Activated T-helper 2 cell treated with anti-CD3 and anti-CD28 coated beads, Interferon-gamma antibody, Interleukin-2, Interleukin-4, amounts not matched to agents 10 μg/mL and 5 μg/mL and 100 μg/mL, durations not matched to agents 14 hours and 24 hours and 36 hours (primary cell): ENCODE data around the gene RAB27B. TPM values are rescaled to one million over a fixed set of nuclear protein-coding genes. Genes with fewer than 3 reads are reported as not detected.

Source experiments
- DNase-seq: peaks from one replicate; pipeline ENCODE4 v3.0.0; 2021; ENCODE audit warnings: low spot score
- H3K27ac Mint-ChIP-seq: one replicate; pipeline ENCODE4 v1.8.0; 2021; ENCODE audit warnings: mixed read lengths
- H3K27me3 Mint-ChIP-seq: one replicate; pipeline ENCODE4 v1.8.0; 2021; ENCODE audit warnings: low read depth, mixed read lengths
- H3K36me3 Mint-ChIP-seq: one replicate; pipeline ENCODE4 v1.8.0; 2021; ENCODE audit warnings: low read depth, mixed read lengths
- H3K4me1 Mint-ChIP-seq: one replicate; pipeline ENCODE4 v1.8.0; 2021; ENCODE audit warnings: low read depth, mixed read lengths
- H3K4me3 Mint-ChIP-seq: one replicate; pipeline ENCODE4 v1.8.0; 2021; ENCODE audit warnings: low read depth, mild to moderate bottlenecking, moderate library complexity, mixed read lengths
- H3K9me3 Mint-ChIP-seq: one replicate; pipeline ENCODE4 v1.8.0; 2021; ENCODE audit warnings: mixed read lengths
- intact Hi-C: fragments of 100-400 bp; cut with micrococcal nuclease; formaldehyde crosslinking; loops from one replicate; pipeline ENCODE4 v1.15.1; 2023
- total RNA-seq: library from RNA; stranded (reverse); gene quantifications from 2 replicates; pipeline ENCODE4 v1.2.3, GENCODE V29; 2022

Gene RAB27B
- total RNA-seq, 1 donor from 2014 or later: 0.75 TPM

GRCh38 chr18:54931152-54931551, 102.9 kb downstream of the RAB27B start:
- H3K9me3 Mint-ChIP-seq: no peaks in the 10 kb centered on the region
- no peak overlapping the region for H3K27ac Mint-ChIP-seq
- no peak overlapping the region for H3K4me3 Mint-ChIP-seq
- no peak for DNase-seq
- peaks cover 20% of the 10 kb centered on the region for H3K27me3 Mint-ChIP-seq
- H3K36me3 Mint-ChIP-seq: no peaks in the 10 kb centered on the region
- intact Hi-C loops: no loop called here
- H3K4me1 Mint-ChIP-seq: no peaks in the 10 kb centered on the region

- H3K36me3 Mint-ChIP-seq: no peaks in the 10 kb centered on the region
- intact Hi-C loops: no loop called here
- H3K27ac Mint-ChIP-seq: no peak overlapping the region
Observed at GRCh38 chr18:54932472-54932871, 104.2 kb downstream of the RAB27B start.

GRCh38 chr18:54938506-54938905, 110.2 kb downstream of the RAB27B start:
- peaks cover 17% of the 10 kb centered on the region for H3K27me3 Mint-ChIP-seq
- H3K27ac Mint-ChIP-seq: no peak overlapping the region
- H3K4me1 Mint-ChIP-seq: no peaks in the 10 kb centered on the region
- intact Hi-C loops: no loop called here
- DNase-seq: no peak
- H3K9me3 Mint-ChIP-seq: no peaks in the 10 kb centered on the region
- no peaks in the 10 kb centered on the region for H3K36me3 Mint-ChIP-seq
- H3K4me3 Mint-ChIP-seq: no peak overlapping the region

More at GRCh38 chr18:54932472-54932871, 104.2 kb downstream of the RAB27B start:
- no peaks in the 10 kb centered on the region for H3K9me3 Mint-ChIP-seq
- H3K4me1 Mint-ChIP-seq: no peaks in the 10 kb centered on the region
- no peak for DNase-seq
- peaks cover 24% of the 10 kb centered on the region for H3K27me3 Mint-ChIP-seq
- H3K4me3 Mint-ChIP-seq: no peak overlapping the region

- no peaks in the 10 kb centered on the region for H3K36me3 Mint-ChIP-seq
- intact Hi-C loops: no loop called here
- no peak overlapping the region for H3K27ac Mint-ChIP-seq
- no peak for DNase-seq
- H3K4me1 Mint-ChIP-seq: no peaks in the 10 kb centered on the region
- no peak overlapping the region for H3K4me3 Mint-ChIP-seq
- H3K27me3 Mint-ChIP-seq: peaks cover 14% of the 10 kb centered on the region
- no peaks in the 10 kb centered on the region for H3K9me3 Mint-ChIP-seq
Observed at GRCh38 chr18:54939361-54939917, 111.2 kb downstream of the RAB27B start.

GRCh38 chr18:54942144-54942543, 113.9 kb downstream of the RAB27B start:
- Mint-ChIP-seq H3K4me3 (no peak overlapping the region), H3K4me1 (peaks cover 13% of the 10 kb centered on the region), H3K27ac (no peak overlapping the region), H3K9me3 (no peaks in the 10 kb centered on the region), H3K36me3 (no peaks in the 10 kb centered on the region), H3K27me3 (peaks cover 3% of the 10 kb centered on the region)
- no peak for DNase-seq
- intact Hi-C loops: no loop called here

- intact Hi-C loops: no loop called here
- peaks cover 3% of the 10 kb centered on the region for H3K27me3 Mint-ChIP-seq
- H3K4me1 Mint-ChIP-seq: peaks cover 13% of the 10 kb centered on the region
- H3K36me3 Mint-ChIP-seq: no peaks in the 10 kb centered on the region
- no peak overlapping the region for H3K27ac Mint-ChIP-seq
- no peak for DNase-seq
- no peaks in the 10 kb centered on the region for H3K9me3 Mint-ChIP-seq
- H3K4me3 Mint-ChIP-seq: no peak overlapping the region
Observed at GRCh38 chr18:54942569-54942968, 114.3 kb downstream of the RAB27B start.

Other genes starting within 250 kb of the RAB27B start
- gene DYNAP, start 237.2 kb upstream of the RAB27B start, total RNA-seq: not detected in 2 replicates
- not detected in 2 replicates for gene CCDC68, start 131.0 kb downstream of the RAB27B start, total RNA-seq